Neural cell (in vitro differentiated cells): ENCODE results near the gene FBXL17.

ENCODE experiments used
- POLR2AphosphoS5 ChIP-seq: IDR thresholded peaks from 2 replicates; pipeline ENCODE4 v1.6.1; 2012
- RAD21 ChIP-seq: fragments of 450-650 bp; conservative IDR thresholded peaks from 2 replicates; pipeline ENCODE4 v1.6.1; 2014; ENCODE audit warnings: antibody characterized with exemption, mild to moderate bottlenecking, moderate library complexity
- SMC3 ChIP-seq: fragments of 450-650 bp; conservative IDR thresholded peaks from 2 replicates; pipeline ENCODE4 v1.6.1; 2014; ENCODE audit warnings: antibody characterized with exemption, mild to moderate bottlenecking, moderate library complexity; ENCODE audit not compliant: poor library complexity
- TF ChIP-seq, protein P1 (sequence below): fragments of 450-650 bp; IDR thresholded peaks from 2 replicates; pipeline ENCODE4 v1.5.1; 2014; ENCODE audit warnings: antibody characterized with exemption, mild to moderate bottlenecking, moderate library complexity; ENCODE audit not compliant: poor library complexity, severe bottlenecking
- TF ChIP-seq, protein P2 (sequence below): IDR thresholded peaks from 2 replicates; pipeline ENCODE4 v1.6.1; 2012; ENCODE audit warnings: borderline replicate concordance

DNA sequence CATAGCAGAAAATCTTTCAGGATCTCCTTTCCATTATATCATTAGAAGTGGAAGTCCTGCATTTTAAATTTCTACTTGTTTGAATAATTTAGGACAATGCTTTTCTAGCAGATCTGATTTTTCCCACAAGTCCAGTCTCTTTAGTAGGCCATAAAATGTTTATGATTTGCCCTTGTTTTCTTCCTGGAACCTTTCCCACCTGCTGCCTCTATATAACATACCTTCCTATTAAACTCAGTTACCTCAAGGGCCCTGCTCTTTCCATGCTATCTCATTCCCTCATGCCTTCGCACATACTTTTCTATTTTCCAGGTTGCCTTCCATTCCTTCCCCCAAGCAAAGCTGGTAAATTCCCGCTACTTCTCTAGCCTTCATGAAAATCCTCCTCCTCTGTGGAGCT is 524.1 kb downstream of the FBXL17 start:
- TF ChIP-seq, protein P1, sequence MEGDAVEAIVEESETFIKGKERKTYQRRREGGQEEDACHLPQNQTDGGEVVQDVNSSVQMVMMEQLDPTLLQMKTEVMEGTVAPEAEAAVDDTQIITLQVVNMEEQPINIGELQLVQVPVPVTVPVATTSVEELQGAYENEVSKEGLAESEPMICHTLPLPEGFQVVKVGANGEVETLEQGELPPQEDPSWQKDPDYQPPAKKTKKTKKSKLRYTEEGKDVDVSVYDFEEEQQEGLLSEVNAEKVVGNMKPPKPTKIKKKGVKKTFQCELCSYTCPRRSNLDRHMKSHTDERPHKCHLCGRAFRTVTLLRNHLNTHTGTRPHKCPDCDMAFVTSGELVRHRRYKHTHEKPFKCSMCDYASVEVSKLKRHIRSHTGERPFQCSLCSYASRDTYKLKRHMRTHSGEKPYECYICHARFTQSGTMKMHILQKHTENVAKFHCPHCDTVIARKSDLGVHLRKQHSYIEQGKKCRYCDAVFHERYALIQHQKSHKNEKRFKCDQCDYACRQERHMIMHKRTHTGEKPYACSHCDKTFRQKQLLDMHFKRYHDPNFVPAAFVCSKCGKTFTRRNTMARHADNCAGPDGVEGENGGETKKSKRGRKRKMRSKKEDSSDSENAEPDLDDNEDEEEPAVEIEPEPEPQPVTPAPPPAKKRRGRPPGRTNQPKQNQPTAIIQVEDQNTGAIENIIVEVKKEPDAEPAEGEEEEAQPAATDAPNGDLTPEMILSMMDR, result no peak
- no peak for TF ChIP-seq RAD21
- TF ChIP-seq, protein P2, sequence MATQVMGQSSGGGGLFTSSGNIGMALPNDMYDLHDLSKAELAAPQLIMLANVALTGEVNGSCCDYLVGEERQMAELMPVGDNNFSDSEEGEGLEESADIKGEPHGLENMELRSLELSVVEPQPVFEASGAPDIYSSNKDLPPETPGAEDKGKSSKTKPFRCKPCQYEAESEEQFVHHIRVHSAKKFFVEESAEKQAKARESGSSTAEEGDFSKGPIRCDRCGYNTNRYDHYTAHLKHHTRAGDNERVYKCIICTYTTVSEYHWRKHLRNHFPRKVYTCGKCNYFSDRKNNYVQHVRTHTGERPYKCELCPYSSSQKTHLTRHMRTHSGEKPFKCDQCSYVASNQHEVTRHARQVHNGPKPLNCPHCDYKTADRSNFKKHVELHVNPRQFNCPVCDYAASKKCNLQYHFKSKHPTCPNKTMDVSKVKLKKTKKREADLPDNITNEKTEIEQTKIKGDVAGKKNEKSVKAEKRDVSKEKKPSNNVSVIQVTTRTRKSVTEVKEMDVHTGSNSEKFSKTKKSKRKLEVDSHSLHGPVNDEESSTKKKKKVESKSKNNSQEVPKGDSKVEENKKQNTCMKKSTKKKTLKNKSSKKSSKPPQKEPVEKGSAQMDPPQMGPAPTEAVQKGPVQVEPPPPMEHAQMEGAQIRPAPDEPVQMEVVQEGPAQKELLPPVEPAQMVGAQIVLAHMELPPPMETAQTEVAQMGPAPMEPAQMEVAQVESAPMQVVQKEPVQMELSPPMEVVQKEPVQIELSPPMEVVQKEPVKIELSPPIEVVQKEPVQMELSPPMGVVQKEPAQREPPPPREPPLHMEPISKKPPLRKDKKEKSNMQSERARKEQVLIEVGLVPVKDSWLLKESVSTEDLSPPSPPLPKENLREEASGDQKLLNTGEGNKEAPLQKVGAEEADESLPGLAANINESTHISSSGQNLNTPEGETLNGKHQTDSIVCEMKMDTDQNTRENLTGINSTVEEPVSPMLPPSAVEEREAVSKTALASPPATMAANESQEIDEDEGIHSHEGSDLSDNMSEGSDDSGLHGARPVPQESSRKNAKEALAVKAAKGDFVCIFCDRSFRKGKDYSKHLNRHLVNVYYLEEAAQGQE, result no peak
- TF ChIP-seq SMC3, result no peak
- no peak for TF ChIP-seq POLR2AphosphoS5
